Retinal pigment epithelial cell (primary cell): ENCODE results near the gene WSB1.

Experiments used
- DNase-seq: peaks from one replicate; pipeline ENCODE4 v3.0.0-alpha.2; 2010; ENCODE audit warnings: low read depth
- H3K4me3 ChIP-seq: 2 replicates; pipeline ENCODE4 v1.5.1; 2011; ENCODE audit warnings: mild to moderate bottlenecking, low read length, control low read depth, moderate library complexity
- TF ChIP-seq, protein P1 (sequence below): conservative IDR thresholded peaks from 2 replicates; pipeline ENCODE4 v1.5.1; 2011; ENCODE audit warnings: low read depth, low read length, control low read depth, inconsistent platforms

The WSB1 gene

DNA sequence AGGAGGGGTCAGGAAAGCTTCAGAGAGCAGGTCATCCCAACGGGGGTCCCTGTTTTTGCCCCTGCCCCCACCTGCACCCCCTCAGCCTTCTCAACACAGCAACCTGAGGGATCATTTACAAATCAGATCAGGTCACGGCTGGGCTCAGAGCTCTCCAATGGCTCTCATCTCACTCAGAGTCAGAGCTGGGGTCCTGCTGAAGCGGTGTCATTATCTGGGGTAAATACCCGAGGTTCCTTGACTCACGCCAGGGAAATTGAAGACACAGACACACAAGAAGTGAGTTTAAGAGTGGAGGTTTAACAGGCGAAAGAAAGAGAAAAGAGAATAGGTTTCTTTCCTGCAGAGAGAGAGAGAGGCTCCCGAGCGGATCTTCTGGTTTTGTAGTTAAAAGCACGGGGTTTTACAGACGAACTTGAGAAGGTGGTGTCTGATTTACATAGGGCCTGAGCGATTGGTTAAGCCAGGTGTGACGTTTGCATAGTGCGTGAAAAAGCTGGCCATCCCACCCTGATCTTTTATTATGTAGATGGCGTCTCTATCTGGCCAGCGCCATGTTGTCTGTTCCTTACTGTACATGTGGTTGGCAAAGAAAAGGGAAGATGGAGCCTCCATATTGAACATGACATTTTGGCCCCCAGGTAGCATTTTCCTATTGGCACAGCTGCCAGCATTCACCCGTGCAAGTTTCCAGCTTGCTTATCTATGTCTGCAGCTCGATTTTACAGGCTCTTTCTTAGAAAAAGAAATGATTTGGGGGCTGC lies 51.4 kb downstream of the WSB1 start:
- no peak overlapping the region for H3K4me3 ChIP-seq
- DNase-seq: no peak
- TF ChIP-seq, protein P1, sequence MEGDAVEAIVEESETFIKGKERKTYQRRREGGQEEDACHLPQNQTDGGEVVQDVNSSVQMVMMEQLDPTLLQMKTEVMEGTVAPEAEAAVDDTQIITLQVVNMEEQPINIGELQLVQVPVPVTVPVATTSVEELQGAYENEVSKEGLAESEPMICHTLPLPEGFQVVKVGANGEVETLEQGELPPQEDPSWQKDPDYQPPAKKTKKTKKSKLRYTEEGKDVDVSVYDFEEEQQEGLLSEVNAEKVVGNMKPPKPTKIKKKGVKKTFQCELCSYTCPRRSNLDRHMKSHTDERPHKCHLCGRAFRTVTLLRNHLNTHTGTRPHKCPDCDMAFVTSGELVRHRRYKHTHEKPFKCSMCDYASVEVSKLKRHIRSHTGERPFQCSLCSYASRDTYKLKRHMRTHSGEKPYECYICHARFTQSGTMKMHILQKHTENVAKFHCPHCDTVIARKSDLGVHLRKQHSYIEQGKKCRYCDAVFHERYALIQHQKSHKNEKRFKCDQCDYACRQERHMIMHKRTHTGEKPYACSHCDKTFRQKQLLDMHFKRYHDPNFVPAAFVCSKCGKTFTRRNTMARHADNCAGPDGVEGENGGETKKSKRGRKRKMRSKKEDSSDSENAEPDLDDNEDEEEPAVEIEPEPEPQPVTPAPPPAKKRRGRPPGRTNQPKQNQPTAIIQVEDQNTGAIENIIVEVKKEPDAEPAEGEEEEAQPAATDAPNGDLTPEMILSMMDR: no peak

- no peak overlapping the region for H3K4me3 ChIP-seq
- TF ChIP-seq, protein P1: no peak
- DNase-seq: no peak
Observed at GRCh38 chr17:27346228-27346899, 52.5 kb downstream of the WSB1 start.

DNA sequence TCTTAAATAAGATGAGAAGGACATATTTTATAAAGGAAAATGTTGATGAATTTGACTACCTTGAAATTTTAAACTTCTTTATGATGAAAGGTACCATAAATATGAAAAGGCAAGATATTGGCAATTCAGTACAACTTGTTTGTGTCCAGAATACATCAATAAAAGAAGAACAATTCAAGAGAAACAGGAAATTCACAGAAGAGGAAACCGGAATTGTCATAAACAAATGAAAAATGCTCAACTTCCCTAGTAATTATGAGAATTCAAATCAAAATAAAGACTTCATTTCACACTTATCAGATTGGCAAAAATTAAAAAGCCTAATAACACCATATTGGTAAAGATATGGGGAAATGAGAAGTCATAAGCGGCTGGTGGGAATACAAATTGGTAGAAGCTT lies 54.3 kb downstream of the WSB1 start:
- TF ChIP-seq, protein P1: no peak
- no peak for DNase-seq
- H3K4me3 ChIP-seq: no peak overlapping the region

- TF ChIP-seq, protein P1: no peak
- peak overlapping the region; percentile 1 for H3K4me3 ChIP-seq
- no peak for DNase-seq
Observed at GRCh38 chr17:27349540-27350021, 55.7 kb downstream of the WSB1 start.

GRCh38 chr17:27351759-27352158 lies 57.8 kb downstream of the WSB1 start:
- TF ChIP-seq, protein P1: no peak
- H3K4me3 ChIP-seq: no peak overlapping the region
- no peak for DNase-seq

DNA sequence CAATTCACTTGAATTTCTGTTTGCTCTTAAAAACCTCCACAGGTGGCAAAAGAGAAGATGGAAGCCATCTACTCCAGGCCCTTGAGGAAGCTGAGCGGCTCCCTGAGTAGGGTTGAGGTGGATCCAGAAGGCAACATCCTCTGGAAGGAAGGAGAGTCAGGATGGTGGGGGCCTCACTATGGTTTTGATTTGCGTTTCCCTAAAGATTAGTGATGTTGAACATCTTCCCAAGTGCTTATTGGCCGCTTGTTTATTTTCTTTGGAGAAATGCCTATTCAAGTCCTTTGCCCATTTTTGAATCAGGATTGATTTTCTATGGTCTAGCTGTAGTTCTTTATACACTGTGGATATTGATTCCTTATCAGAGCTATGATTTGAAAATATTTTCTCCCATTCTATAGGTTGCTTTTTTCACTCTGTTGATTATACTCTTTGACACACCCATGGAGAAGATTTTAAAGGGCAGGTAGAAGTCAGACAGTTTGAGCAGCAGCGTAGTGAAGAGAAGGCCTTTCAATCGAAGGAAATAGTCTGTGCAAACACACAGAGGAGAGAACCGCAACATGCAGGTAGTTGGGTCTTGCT lies 58.6 kb downstream of the WSB1 start:
- no peak for DNase-seq
- TF ChIP-seq, protein P1: no peak
- peak overlapping the region; percentile 60 for H3K4me3 ChIP-seq

GRCh38 chr17:27353033-27353460 lies 59.1 kb downstream of the WSB1 start:
- TF ChIP-seq, protein P1: no peak
- H3K4me3 ChIP-seq: peak overlapping the region; percentile 60
- DNase-seq: no peak
